ENCODE measurements around the gene EVI2B. TPM values are rescaled to one million over a fixed set of nuclear protein-coding genes. Genes with fewer than 3 reads are reported as not detected.

The EVI2B gene
- total RNA-seq, 1 experiment from 2014 or later, result not detected

DNA sequence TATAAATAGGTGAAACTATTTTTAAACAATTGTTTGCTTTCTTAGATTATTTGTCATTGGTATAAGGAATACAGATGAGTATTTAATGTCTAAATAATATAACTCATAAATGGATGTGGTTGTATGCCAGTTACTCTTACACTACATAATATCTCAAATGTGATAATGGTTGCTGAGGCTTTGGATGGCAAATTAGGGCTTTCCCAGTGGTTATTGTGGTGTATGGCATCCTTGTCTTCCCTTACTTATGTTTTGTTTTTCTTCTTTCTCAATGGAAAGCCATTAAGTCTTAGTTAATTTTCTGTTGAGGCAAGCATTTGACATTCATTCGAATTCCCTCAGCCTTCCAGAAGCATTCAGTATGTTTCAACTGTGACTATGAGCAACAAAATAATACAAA, 27.3 kb downstream of the EVI2B start:
- Histone ChIP-seq H3K23ac (ENCODE audit: insufficient read length, low read depth, low read length) (no peak overlapping the region), H3K79me1 (ENCODE audit: insufficient read depth, low read depth, low read length, poor library complexity, severe bottlenecking) (no peaks in the 10 kb centered on the region), H4K8ac (replicated peaks; ENCODE audit: insufficient read length, low read depth, low read length) (no peak overlapping the region), H3K23me2 (ENCODE audit: insufficient read length, low read depth, low read length, poor library complexity, severe bottlenecking) (no peaks in the 10 kb centered on the region), H2BK20ac (ENCODE audit: low read depth, low read length, poor library complexity, severe bottlenecking) (no peak overlapping the region), H2AFZ (ENCODE audit: low read length) (no peak overlapping the region), H2BK12ac (ENCODE audit: insufficient read length, low read depth, low read length) (no peak overlapping the region), H2AK5ac (ENCODE audit: insufficient read length, low read length) (no peak overlapping the region), H3K9ac (ENCODE audit: extremely low read depth, insufficient read length, low read length) (no peak overlapping the region), H3K18ac (ENCODE audit: insufficient read length, low read depth, low read length) (no peak overlapping the region), H4K20me1 (ENCODE audit: control insufficient read depth, insufficient read depth, insufficient read length) (no peaks in the 10 kb centered on the region), H3K27ac (ENCODE audit: insufficient read length, low read depth, low read length) (no peak overlapping the region), H3K9me3 (ENCODE audit: control insufficient read depth, low read depth, low read length) (no peaks in the 10 kb centered on the region), H3K56ac (ENCODE audit: insufficient read length, low read depth, low read length) (no peak overlapping the region), H3K79me2 (ENCODE audit: insufficient read depth, low read length) (no peaks in the 10 kb centered on the region), H3K4me1 (ENCODE audit: insufficient read depth, low read length) (no peaks in the 10 kb centered on the region), H4K91ac (ENCODE audit: insufficient read length, low read depth, low read length) (no peak overlapping the region), H2BK120ac (ENCODE audit: low read depth, low read length, poor library complexity, severe bottlenecking) (no peak overlapping the region), H3K27me3 (ENCODE audit: insufficient read depth, low read length) (no peaks in the 10 kb centered on the region), H4K5ac (ENCODE audit: insufficient read length, low read depth, low read length) (no peak overlapping the region), H3K4ac (ENCODE audit: low read depth, low read length) (no peak overlapping the region), H3K4me2 (ENCODE audit: insufficient read depth, insufficient read length, low read length) (no peak overlapping the region), H2BK5ac (ENCODE audit: insufficient read length, low read length) (no peak overlapping the region), H2BK15ac (ENCODE audit: low read depth, low read length) (no peak overlapping the region), H3T11ph (ENCODE audit: low read length) (no peak overlapping the region), H3K14ac (ENCODE audit: insufficient read depth, low read length) (no peak overlapping the region)
- peaks cover 3 to 31% (median 12%) of the 10 kb centered on the region in 3 experiments for H3K36me3 Mint-ChIP-seq (ENCODE audit: insufficient read depth in 1 of 3, low read depth in 3 of 3)
- H3K9me3 Mint-ChIP-seq, result peaks cover 0 to 3% of the 10 kb centered on the region in 2 experiments; a peak in 1 of 5 replicates
- no peak overlapping the region for H3K27ac Mint-ChIP-seq
- H3K4me1 Mint-ChIP-seq, result no peaks in the 10 kb centered on the region
- H3K27me3 Mint-ChIP-seq (ENCODE audit: low read depth), result no peaks in the 10 kb centered on the region
- no peak overlapping the region for H3K4me3 Mint-ChIP-seq
- DNase-seq, result no peak
- WGBS (ENCODE audit: extremely low coverage, insufficient read length, low lambda C conversion rate), result no CpG with 5 or more reads among the region's 1 CpG
- peak; percentile 35 for TF ChIP-seq CTCF (conservative IDR thresholded peaks at IDR 0.05)
